K562 (cell line): ENCODE results near the gene ANKRD16. TPM values are rescaled to one million over a fixed set of nuclear protein-coding genes. Genes with fewer than 3 reads are reported as not detected.

Experiments
- ETV5 ChIP-seq: sonication (generic); formaldehyde crosslinking; IDR thresholded peaks from 2 replicates; pipeline ENCODE4 v1.4.0; 2020; ENCODE audit warnings: low read depth, mild to moderate bottlenecking, missing genetic modification reagents
- GATA2 ChIP-seq: sonication (generic); formaldehyde crosslinking; IDR thresholded peaks from 2 replicates; pipeline ENCODE4 v1.4.0; 2020; ENCODE audit warnings: mild to moderate bottlenecking, missing genetic modification reagents
- GATAD2A ChIP-seq: fragments of 450-650 bp; IDR thresholded peaks from 2 replicates; pipeline ENCODE4 v1.6.1; 2017
- MLX ChIP-seq, 2 experiments: fragments of 450-650 bp in 1 of 2; sonication (generic) in 1 of 2; formaldehyde crosslinking; conservative IDR thresholded peaks; 2 replicates each; pipeline versions ENCODE4 v1.4.0 to v1.8.1; 2020 to 2022; ENCODE audit warnings: mild to moderate bottlenecking in 1 of 2, missing genetic modification reagents in 1 of 2
- SMARCB1 ChIP-seq: IDR thresholded peaks from 2 replicates; pipeline ENCODE4 v1.6.1; 2011; ENCODE audit warnings: improper control_type of control experiment, low read depth; ENCODE audit not compliant: insufficient read length
- TBL1XR1 ChIP-seq, 2 experiments: IDR thresholded peaks; 2 replicates each; pipeline ENCODE4 v1.6.1; 2012; ENCODE audit warnings: improper control_type of control experiment in 2 of 2, low read length in 2 of 2, mild to moderate bottlenecking in 1 of 2
- USF2 ChIP-seq: sonication (generic); formaldehyde crosslinking; IDR thresholded peaks from 2 replicates; pipeline ENCODE4 v1.5.0; 2020; ENCODE audit warnings: missing genetic modification reagents
- ZBTB2 ChIP-seq: fragments of 450-650 bp; IDR thresholded peaks from 2 replicates; pipeline ENCODE4 v1.6.1; 2016; ENCODE audit warnings: antibody characterized with exemption
- ZNF592 ChIP-seq: fragments of 450-650 bp; IDR thresholded peaks from 2 replicates; pipeline ENCODE4 v1.6.1; 2017; ENCODE audit warnings: antibody characterized with exemption, mild to moderate bottlenecking
- polyA plus RNA-seq, 8 experiments: library from polyadenylated mRNA; depleted of rRNA in 4 of 8; stranded (reverse) in 5 of 8; unstranded in 3 of 8; fragments of >200 nt; fragmentation: Nextera tagmentation in 2 of 8; fragmentation: Illumina TruSeq in 1 of 8; extraction: Ambion mirVana in 2 of 8; extraction: Trizol in 1 of 8; gene quantifications; 2 replicates each; pipeline versions ENCODE4 v1.2.1 to v1.2.3, GENCODE V29; 2011 to 2014; ENCODE audit warnings: inconsistent platforms in 1 of 8, missing spikeins in 1 of 8
- total RNA-seq, 7 experiments: library from RNA; depleted of rRNA in 6 of 7; stranded (reverse); fragments of >200 nt in 6 of 7; fragmentation: Illumina TruSeq in 2 of 7; extraction: Trizol in 2 of 7; gene quantifications; 2 replicates each; pipeline versions ENCODE4 v1.2.1 to v1.2.3, GENCODE V29; 2011 to 2021; ENCODE audit warnings: low replicate concordance in 1 of 7

The ANKRD16 gene
- total and polyA plus RNA-seq, 9 of the 15 experiments (the other 6 are each of a cell fraction or from before 2014, with no cell fraction given) = 1.5 to 16.0 (median 9.5) TPM

DNA sequence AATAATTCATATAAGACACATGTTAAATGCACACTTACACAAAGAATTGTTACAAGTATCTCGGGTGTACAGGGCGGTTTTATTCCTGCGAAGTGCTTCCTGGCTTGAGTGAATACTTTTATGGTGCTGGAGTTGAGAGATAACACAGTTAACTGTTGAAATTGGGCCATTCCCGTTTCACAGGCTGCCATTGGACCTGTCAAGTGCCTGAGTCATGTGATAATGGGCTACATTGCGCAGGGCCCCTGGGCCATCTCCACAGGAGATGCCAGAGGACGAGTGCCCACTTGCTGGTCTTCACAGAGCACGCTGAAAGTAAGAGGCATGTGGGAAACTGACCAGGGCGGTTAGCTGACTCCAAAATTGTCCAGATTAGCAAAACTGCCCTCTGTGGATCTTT lies 5.2 kb upstream of the ANKRD16 start (continued):
- peak; percentile 93 for TF ChIP-seq ZNF592
- TF ChIP-seq TBL1XR1 (IDR thresholded peaks at IDR 0.05; ENCODE audit: low read length in 2 of 2) = peak in 1 of 2 experiments; percentile 53; a peak in 1 of 4 replicates
- 0 out of 2 replicates have a peak, but pooled peaks have one; percentile 19 for TF ChIP-seq GATAD2A
- no peak for TF ChIP-seq SMARCB1
- peak; percentile 80 for TF ChIP-seq USF2
- no peak for TF ChIP-seq ETV5 (CRISPR knock-in tag)
- peak; percentile 46; the same call in 1 of the 2 replicates for TF ChIP-seq ZBTB2
- peak; percentile 45; the same call in 1 of the 2 replicates for TF ChIP-seq GATA2 (CRISPR knock-in tag)
- no peak for TF ChIP-seq MLX (CRISPR knock-in tag; conservative IDR thresholded peaks at IDR 0.05)
